HepG2 (cell line): Measurements from ENCODE around the gene ZNF23. TPM values are rescaled to one million over a fixed set of nuclear protein-coding genes. Genes with fewer than 3 reads are reported as not detected.

Experiments
- BCL3 ChIP-seq: sonication (generic); formaldehyde crosslinking; IDR thresholded peaks from 2 replicates; pipeline ENCODE4 v1.5.1; 2020; ENCODE audit warnings: mild to moderate bottlenecking, missing genetic modification reagents, moderate library complexity
- CEBPG ChIP-seq: IDR thresholded peaks from 2 replicates; pipeline ENCODE4 v1.6.1; 2016
- ERF ChIP-seq: IDR thresholded peaks from 2 replicates; pipeline ENCODE4 v1.6.1; 2018; ENCODE audit warnings: missing biosample characterization, missing genetic modification reagents
- KDM4B ChIP-seq: sonication (generic); formaldehyde crosslinking; IDR thresholded peaks from 2 replicates; pipeline ENCODE4 v1.4.0; 2020; ENCODE audit warnings: missing genetic modification reagents
- KDM5B ChIP-seq: sonication (generic); formaldehyde crosslinking; IDR thresholded peaks from 2 replicates; pipeline ENCODE4 v1.4.0; 2020; ENCODE audit warnings: missing genetic modification reagents, mild to moderate bottlenecking, borderline replicate concordance
- MED1 ChIP-seq: sonication (generic); formaldehyde crosslinking; IDR thresholded peaks from 2 replicates; pipeline ENCODE4 v1.4.0; 2020; ENCODE audit warnings: missing genetic modification reagents
- MED13 ChIP-seq: sonication (generic); formaldehyde crosslinking; IDR thresholded peaks from 2 replicates; pipeline ENCODE4 v1.5.0; 2020; ENCODE audit warnings: missing genetic modification reagents
- NFIB ChIP-seq: sonication (generic); formaldehyde crosslinking; IDR thresholded peaks from 2 replicates; pipeline ENCODE4 v1.9.0; 2021; ENCODE audit warnings: missing genetic modification reagents, mild to moderate bottlenecking, borderline replicate concordance
- PATZ1 ChIP-seq: sonication (generic); formaldehyde crosslinking; IDR thresholded peaks from 2 replicates; pipeline ENCODE4 v1.4.0; 2020; ENCODE audit warnings: missing genetic modification reagents
- PHF21A ChIP-seq: sonication (generic); formaldehyde crosslinking; IDR thresholded peaks from 2 replicates; pipeline ENCODE4 v1.5.0; 2020; ENCODE audit warnings: mild to moderate bottlenecking, missing genetic modification reagents
- PLRG1 ChIP-seq: fragments of 450-650 bp; conservative IDR thresholded peaks from 2 replicates; pipeline ENCODE4 v1.6.1; 2016
- RNF219 ChIP-seq: sonication (generic); formaldehyde crosslinking; IDR thresholded peaks from 2 replicates; pipeline ENCODE4 v1.5.0; 2020; ENCODE audit warnings: mild to moderate bottlenecking, missing genetic modification reagents
- SNAPC4 ChIP-seq: sonication (generic); formaldehyde crosslinking; IDR thresholded peaks from 2 replicates; pipeline ENCODE4 v1.4.0; 2020; ENCODE audit warnings: mild to moderate bottlenecking, missing genetic modification reagents
- SNRNP70 ChIP-seq: fragments of 200-400 bp; formaldehyde crosslinking; IDR thresholded peaks from 2 replicates; pipeline ENCODE4 v1.6.1; 2017; ENCODE audit warnings: mild to moderate bottlenecking, low read depth, low read length, moderate library complexity
- ZNF530 ChIP-seq: sonication (generic); formaldehyde crosslinking; IDR thresholded peaks from 2 replicates; pipeline ENCODE4 v1.5.0; 2020; ENCODE audit warnings: low read depth, mild to moderate bottlenecking, missing genetic modification reagents
- ZSCAN12 ChIP-seq: sonication (generic); formaldehyde crosslinking; IDR thresholded peaks from 2 replicates; pipeline ENCODE4 v1.9.0; 2021; ENCODE audit warnings: mild to moderate bottlenecking, missing genetic modification reagents
- polyA plus RNA-seq, 8 experiments: library from polyadenylated mRNA; depleted of rRNA in 3 of 8; stranded (reverse) in 7 of 8; unstranded in 1 of 8; fragments of >200 nt; fragmentation: Illumina TruSeq in 4 of 8; extraction: Trizol in 4 of 8; gene quantifications; 2 replicates each; pipeline versions ENCODE4 v1.2.1 to v1.2.3, GENCODE V29; 2011 to 2016; ENCODE audit warnings: low read depth in 4 of 8, missing spikeins in 1 of 8, mixed read lengths in 1 of 8; ENCODE audit not compliant: insufficient read depth in 1 of 8
- total RNA-seq, 5 experiments: library from RNA; depleted of rRNA; stranded (reverse); fragments of >200 nt; fragmentation: Illumina TruSeq; extraction: Trizol; gene quantifications; 2 replicates each; pipeline ENCODE4 v1.2.3, GENCODE V29; 2016; ENCODE audit warnings: low read depth in 1 of 5
- TF ChIP-seq, protein P1 (sequence below): IDR thresholded peaks from 2 replicates; pipeline ENCODE4 v1.6.1; 2016; ENCODE audit warnings: low read depth

ZNF23 gene
- total and polyA plus RNA-seq, 2 of the 13 experiments (the other 11 are each of a cell fraction or from before 2014, with no cell fraction given) = 8.6 to 12.2 TPM

DNA sequence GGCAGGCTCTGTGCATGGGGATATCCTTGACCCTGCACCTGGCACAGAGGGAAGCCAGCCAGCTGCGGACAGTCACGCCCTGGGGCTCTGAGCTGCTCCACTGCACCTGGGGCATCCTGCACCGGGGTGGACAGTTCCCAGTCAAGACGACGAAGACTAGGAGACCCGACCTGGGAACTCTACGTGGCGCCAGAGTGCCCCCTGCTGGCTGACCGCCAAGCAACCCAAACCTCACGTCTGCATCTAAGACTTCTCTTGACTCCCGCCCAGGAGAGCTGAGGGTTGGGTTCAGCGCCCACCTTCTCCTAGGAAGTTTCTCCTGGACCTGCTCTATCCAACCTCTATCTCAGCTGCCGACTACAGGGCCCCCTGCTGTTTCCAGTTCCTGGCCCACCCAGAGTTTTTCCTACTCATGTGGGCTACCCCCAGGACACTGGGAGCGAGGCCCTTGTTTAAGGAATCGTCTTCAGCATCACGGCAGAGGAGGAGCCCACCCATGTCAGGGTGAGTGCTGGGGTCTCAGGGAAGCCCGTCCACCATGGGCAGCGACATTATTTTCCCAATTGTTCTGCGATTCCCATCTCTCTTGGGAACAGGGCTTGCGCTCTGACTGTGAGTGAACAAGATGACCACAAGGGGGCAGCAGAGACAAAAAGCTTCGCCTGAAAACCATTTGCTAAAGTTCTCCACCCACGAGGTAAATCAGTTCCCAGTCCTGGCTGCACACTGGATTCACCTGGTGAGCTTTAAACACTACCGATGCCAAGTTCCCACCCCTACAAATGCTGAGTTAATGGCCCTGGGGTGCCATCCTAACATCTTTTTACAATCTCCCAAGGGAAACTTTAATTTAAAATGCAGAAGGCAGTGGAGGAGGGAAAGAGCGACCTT is 49.5 kb downstream of the ZNF23 start (continued):
- no peak for TF ChIP-seq BCL3
- TF ChIP-seq PATZ1 (CRISPR knock-in tag) = no peak
- no peak for TF ChIP-seq PLRG1
- no peak for TF ChIP-seq MED13 (CRISPR knock-in tag)
- TF ChIP-seq CEBPG (CRISPR knock-in tag) = no peak
- no peak for TF ChIP-seq RNF219
- TF ChIP-seq PHF21A (CRISPR knock-in tag) = no peak
- no peak for TF ChIP-seq SNRNP70
- TF ChIP-seq ZSCAN12 (CRISPR knock-in tag) = no peak
- TF ChIP-seq KDM5B (CRISPR knock-in tag) = no peak; the same call in 1 of the 2 replicates
- TF ChIP-seq ERF (CRISPR knock-in tag) = peak; percentile 40; the same call in 1 of the 2 replicates
- TF ChIP-seq NFIB (CRISPR knock-in tag) = no peak
- TF ChIP-seq KDM4B (CRISPR knock-in tag) = 0 out of 2 replicates have a peak, but pooled peaks have one; percentile 12
- TF ChIP-seq ZNF530 (CRISPR knock-in tag) = no peak
- TF ChIP-seq MED1 (CRISPR knock-in tag) = no peak
- TF ChIP-seq SNAPC4 (CRISPR knock-in tag) = no peak
- TF ChIP-seq, protein P1, sequence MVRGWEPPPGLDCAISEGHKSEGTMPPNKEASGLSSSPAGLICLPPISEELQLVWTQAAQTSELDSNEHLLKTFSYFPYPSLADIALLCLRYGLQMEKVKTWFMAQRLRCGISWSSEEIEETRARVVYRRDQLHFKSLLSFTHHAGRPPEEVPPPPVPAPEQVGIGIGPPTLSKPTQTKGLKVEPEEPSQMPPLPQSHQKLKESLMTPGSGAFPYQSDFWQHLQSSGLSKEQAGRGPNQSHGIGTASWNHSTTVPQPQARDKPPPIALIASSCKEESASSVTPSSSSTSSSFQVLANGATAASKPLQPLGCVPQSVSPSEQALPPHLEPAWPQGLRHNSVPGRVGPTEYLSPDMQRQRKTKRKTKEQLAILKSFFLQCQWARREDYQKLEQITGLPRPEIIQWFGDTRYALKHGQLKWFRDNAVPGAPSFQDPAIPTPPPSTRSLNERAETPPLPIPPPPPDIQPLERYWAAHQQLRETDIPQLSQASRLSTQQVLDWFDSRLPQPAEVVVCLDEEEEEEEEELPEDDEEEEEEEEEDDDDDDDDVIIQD = no peak
